IPS-20b (cell line): Measurements from ENCODE around the gene ACOT6.

Experiments used
- H3K27ac ChIP-seq: one replicate; pipeline ENCODE4 v1.5.1; 2013; ENCODE audit warnings: low read length
- H3K27me3 ChIP-seq: 2 replicates; pipeline ENCODE4 v1.6.1; 2013; ENCODE audit warnings: mild to moderate bottlenecking, low read length, inconsistent platforms; ENCODE audit not compliant: insufficient read depth
- H3K36me3 ChIP-seq: 2 replicates; pipeline ENCODE4 v1.6.1; 2013; ENCODE audit warnings: low read depth, mild to moderate bottlenecking, inconsistent platforms, low read length, moderate library complexity; ENCODE audit not compliant: insufficient read depth
- H3K4me1 ChIP-seq: 2 replicates; pipeline ENCODE4 v1.6.1; 2013; ENCODE audit warnings: mild to moderate bottlenecking, control low read depth, inconsistent platforms, low read length, moderate library complexity; ENCODE audit not compliant: insufficient read depth
- H3K4me3 ChIP-seq: 2 replicates; pipeline ENCODE4 v1.5.1; 2013; ENCODE audit warnings: mild to moderate bottlenecking, low read length, inconsistent platforms
- H3K9ac ChIP-seq: 2 replicates; pipeline ENCODE4 v1.6.1; 2013; ENCODE audit warnings: low read depth, mild to moderate bottlenecking, inconsistent platforms, low read length, moderate library complexity
- H3K9me3 ChIP-seq: 2 replicates; pipeline ENCODE4 v1.6.1; 2013; ENCODE audit warnings: mild to moderate bottlenecking, low read depth, low read length, inconsistent platforms; ENCODE audit not compliant: insufficient read depth

Gene ACOT6

DNA sequence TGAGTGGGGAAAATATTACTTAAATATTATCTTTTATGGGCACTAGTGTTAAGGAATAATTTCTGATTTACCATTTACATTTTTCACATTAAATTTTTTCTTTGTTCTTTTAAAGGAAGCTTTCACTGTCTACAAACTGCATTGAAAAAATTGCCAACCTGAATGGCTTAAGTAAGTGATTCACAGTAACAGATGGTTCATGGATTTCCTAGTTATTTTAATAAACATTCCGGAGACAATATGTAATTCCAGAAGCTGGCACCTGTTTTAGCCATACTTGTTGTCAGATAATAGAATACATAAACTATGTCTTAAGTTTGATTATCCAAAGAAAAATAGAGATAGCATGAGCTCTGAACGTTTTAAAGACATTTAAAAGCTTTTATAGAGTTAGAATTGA is 49.6 kb downstream of the ACOT6 start:
- Histone ChIP-seq H3K27me3 (no peaks in the 10 kb centered on the region), H3K9ac (no peak overlapping the region), H3K4me1 (no peaks in the 10 kb centered on the region; the same call in 1 of the 2 replicates), H3K4me3 (no peak overlapping the region), H3K9me3 (no peaks in the 10 kb centered on the region), H3K27ac (no peak overlapping the region), H3K36me3 (peaks cover 6% of the 10 kb centered on the region; the same call in 1 of the 2 replicates)

DNA sequence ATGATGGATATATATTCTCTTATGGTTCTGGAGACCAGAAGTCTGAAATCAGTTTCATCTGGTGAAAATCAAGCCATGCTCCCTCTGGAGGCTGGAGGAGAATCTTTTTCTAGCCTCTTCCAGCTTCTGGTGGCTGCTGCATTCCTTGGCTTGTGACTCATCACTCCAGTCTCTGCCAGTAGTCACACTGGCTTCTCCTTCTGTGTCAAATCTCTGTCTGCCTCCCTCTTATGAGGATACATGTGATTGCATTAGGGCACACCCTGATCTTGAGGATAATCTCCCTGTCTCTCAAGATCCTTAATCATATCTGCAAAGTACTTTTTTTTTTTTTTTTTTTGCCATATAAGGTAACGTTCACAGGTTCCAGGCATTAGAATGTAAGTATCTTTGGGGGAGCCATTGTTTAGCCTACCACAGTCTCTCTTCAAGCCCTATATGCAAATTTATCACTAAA is 50.2 kb downstream of the ACOT6 start:
- H3K4me3 ChIP-seq, result no peak overlapping the region
- H3K9me3 ChIP-seq, result no peaks in the 10 kb centered on the region
- H3K27ac ChIP-seq, result no peak overlapping the region
- no peak overlapping the region for H3K9ac ChIP-seq
- peaks cover 6% of the 10 kb centered on the region; the same call in 1 of the 2 replicates for H3K36me3 ChIP-seq
- H3K4me1 ChIP-seq, result no peaks in the 10 kb centered on the region; the same call in 1 of the 2 replicates
- no peaks in the 10 kb centered on the region for H3K27me3 ChIP-seq

- Histone ChIP-seq H3K27me3 (no peaks in the 10 kb centered on the region), H3K27ac (no peak overlapping the region), H3K36me3 (peaks cover 6% of the 10 kb centered on the region; the same call in 1 of the 2 replicates), H3K9me3 (no peaks in the 10 kb centered on the region), H3K9ac (no peak overlapping the region), H3K4me1 (no peaks in the 10 kb centered on the region; the same call in 1 of the 2 replicates), H3K4me3 (no peak overlapping the region)
These were observed 51.4 kb downstream of the ACOT6 start for GRCh38 chr14:73663548-73664212.

DNA sequence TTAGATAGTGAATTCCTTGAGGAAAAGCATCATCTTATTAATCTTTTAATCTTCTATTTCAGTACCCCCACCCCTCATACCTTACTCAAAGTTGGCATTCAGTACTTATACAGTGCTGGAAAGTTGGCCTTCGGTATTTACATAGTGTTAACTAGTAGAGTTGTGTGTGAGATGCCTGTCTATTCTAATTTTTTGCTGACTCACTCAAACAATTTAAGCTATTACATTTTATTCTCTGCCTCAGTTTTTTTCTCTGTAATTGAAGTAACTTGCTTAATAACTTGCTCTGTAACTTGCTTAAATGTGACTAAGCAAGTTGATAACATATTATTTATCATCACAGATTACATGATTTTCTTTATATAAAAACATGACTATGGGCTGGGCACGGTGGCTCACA is 52.8 kb downstream of the ACOT6 start:
- Histone ChIP-seq H3K9me3 (no peaks in the 10 kb centered on the region), H3K9ac (no peak overlapping the region), H3K36me3 (peaks cover 6% of the 10 kb centered on the region; the same call in 1 of the 2 replicates), H3K4me3 (no peak overlapping the region), H3K27ac (no peak overlapping the region), H3K27me3 (no peaks in the 10 kb centered on the region), H3K4me1 (no peaks in the 10 kb centered on the region; the same call in 1 of the 2 replicates)

DNA sequence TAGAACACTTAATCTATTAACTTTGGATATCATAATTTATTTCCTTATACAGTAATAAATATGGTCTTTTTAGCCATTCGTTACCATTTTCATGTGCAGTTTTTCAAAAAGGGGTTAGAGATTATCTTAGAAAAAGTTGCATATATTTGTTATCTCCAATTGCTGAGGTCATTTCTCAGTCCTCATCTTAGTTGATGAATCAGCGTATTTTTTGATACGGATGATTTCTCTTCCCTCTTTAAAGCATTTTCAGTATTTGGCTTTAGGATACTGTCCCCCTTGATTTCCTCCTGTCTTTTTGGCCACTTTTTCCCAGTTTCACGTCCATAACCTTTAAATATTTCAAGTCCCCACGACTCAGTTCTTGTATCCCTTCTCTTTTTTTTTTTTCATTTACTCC is 54.3 kb downstream of the ACOT6 start:
- H3K27ac ChIP-seq, result no peak overlapping the region
- H3K9ac ChIP-seq, result no peak overlapping the region
- no peak overlapping the region for H3K4me3 ChIP-seq
- H3K9me3 ChIP-seq, result no peaks in the 10 kb centered on the region
- H3K4me1 ChIP-seq, result no peaks in the 10 kb centered on the region; the same call in 1 of the 2 replicates
- no peaks in the 10 kb centered on the region for H3K27me3 ChIP-seq
- peaks cover 6% of the 10 kb centered on the region; the same call in 1 of the 2 replicates for H3K36me3 ChIP-seq

- no peaks in the 10 kb centered on the region; the same call in 1 of the 2 replicates for H3K4me1 ChIP-seq
- no peaks in the 10 kb centered on the region for H3K9me3 ChIP-seq
- H3K36me3 ChIP-seq, result peaks cover 3% of the 10 kb centered on the region; the same call in 1 of the 2 replicates
- no peak overlapping the region for H3K9ac ChIP-seq
- H3K27me3 ChIP-seq, result no peaks in the 10 kb centered on the region
- H3K4me3 ChIP-seq, result no peak overlapping the region
- H3K27ac ChIP-seq, result no peak overlapping the region
These were observed 55.5 kb downstream of the ACOT6 start for GRCh38 chr14:73667854-73668253.
